ENCODE results near the gene TTYH2.
A peak's percentile ranks its signal among the peaks of the same experiment; 100 is the strongest.
"Not testable (repeated sequence)": the region's sequence is repeated elsewhere in the genome, so short reads cannot be mapped to it uniquely, and the experiment has no call there.

Gene TTYH2

DNA sequence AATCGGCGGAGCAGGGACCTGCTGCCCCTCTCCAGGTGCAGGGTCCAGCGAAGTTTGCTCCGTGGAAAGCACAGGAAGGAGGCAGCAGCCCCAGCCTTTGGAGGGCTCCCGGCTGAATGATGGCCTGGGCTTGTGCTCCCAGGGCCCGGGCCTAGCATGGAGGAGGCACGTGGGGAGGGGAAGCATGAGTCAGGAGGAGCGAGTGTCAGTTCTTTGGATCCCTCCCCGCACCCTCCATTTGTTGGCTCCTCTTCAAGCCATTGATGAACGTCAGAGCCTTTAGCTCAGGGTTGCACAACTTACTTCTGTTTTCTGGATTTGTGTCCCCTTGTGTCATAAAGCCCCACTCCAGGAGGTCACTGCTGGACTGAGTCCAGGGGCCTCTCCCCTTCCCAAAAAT, 25.8 kb downstream of the TTYH2 start:
- DNase-seq = peak in 1 of 2 donors; percentile 63

GRCh38 chr17:74240618-74241205, 27.3 kb downstream of the TTYH2 start:
- no peak for DNase-seq

- peak in 1 of 2 donors; percentile 3 for DNase-seq
These were observed 28.1 kb downstream of the TTYH2 start for GRCh38 chr17:74241431-74241830.

DNA sequence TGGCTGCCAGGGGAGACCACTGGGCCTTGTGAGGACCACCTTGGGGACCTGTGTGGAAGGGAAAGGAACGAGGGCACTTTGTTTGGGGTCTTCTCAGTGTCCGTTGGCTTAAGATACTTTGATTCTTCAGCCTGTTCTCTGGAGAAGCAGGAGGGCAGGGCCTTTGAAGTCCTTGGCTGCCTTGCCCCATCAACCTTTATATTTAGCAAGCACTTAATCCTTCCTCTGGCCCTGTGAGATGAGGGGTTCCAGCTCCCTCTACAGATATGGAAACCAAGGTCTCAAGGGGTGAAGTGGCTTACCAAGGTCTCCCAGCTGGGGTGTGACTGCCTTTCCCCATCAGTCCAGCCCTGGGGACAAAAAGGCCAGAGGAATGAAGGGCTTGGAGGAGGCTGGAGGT, 28.5 kb downstream of the TTYH2 start:
- DNase-seq = no peak

DNA sequence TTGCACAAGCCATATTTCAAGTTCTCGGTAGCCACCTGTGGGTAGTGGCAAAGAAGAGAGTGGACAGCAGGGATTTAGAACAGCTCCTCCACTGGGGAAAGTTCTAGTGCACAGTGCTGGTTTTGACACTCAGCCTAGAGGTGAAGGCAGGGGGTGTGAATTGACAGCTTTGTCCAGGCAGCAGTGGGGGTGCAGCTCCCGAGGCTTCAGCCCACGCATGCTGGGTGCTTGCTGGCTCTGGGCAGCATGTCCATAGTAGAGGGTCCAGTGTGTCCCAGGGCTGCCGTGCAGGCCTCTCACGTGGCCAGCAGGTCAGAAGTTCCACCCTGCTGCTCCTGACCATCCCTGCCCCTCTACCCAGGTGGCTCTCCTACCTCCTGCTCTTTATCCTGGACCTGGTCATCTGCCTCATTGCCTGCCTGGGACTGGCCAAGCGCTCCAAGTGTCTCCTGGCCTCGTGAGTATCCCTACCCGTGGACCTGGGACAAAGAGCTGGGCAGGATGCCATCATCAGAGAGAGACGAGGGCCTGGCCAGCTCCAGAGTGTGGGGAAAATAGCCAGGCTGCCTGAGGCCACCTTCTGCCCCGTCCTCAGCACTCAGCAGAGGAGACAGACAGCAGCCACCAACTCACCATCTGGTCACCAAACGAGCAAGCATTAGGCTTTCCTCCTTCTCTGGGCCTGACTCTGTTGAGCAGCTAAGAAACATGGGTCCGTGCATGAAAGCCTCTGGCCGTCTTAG, 29.8 kb downstream of the TTYH2 start:
- no peak for DNase-seq

- no peak for DNase-seq
These were observed 30.8 kb downstream of the TTYH2 start for GRCh38 chr17:74244128-74244527.

- DNase-seq = no peak
These were observed 31.2 kb downstream of the TTYH2 start for GRCh38 chr17:74244548-74244947.

- no peak for DNase-seq
These were observed 31.9 kb downstream of the TTYH2 start for GRCh38 chr17:74245145-74245831.

DNA sequence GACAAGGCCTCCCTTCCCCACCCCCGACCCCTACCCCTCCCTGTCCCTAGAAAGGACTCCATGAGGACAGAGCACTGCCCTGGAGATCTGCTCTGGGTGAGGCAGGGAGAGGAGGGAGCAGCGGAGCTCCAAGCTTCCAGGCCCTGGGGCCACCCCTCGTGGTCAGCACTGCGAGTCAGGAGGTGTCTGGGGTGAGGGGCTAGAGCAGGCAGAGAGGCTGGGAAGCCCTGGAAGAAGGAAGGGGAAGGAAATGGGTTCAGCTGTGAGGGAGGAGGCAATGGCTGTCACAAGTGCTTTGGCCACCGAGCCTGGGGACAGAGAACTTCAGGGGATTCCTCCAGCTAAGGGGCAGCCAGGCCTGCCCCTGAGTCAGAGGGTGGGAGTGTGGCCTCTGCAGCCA, 32.5 kb downstream of the TTYH2 start:
- no peak for DNase-seq

DNA sequence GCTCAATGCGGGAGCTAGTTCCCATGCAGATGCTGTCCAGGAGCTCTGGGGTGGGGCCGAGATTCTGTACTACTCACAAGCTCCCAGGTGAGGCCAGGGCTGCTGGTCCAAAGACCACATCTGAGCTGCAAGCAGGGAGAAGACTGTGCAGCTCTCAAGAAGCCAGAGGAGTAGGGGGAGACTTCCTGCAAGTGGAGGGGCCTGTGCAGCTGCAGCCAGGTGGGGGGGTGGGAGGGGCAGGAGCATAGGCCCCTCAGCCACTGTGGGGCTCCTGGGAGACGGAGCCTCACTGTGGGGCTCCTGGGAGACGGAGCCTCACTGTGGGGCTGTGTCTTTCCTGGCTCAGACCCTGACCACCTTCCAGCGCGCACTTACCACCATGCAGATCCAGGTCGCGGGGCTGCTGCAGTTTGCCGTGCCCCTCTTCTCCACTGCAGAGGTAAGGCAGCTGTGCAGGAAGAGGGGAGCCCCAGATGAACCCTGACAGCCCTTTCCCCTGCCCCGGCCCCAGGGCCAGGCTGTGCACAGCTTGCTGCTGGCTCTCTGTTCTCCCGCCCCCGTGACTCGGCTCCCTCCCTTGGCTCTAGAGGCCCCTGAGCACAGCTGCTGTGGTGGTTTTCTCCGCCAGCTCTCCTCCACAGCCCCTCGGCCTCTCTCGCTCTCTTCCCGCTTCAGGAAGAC, 36.4 kb downstream of the TTYH2 start:
- DNase-seq = no peak

GRCh38 chr17:74250324-74250995, 37.1 kb downstream of the TTYH2 start:
- no peak for DNase-seq

DNA sequence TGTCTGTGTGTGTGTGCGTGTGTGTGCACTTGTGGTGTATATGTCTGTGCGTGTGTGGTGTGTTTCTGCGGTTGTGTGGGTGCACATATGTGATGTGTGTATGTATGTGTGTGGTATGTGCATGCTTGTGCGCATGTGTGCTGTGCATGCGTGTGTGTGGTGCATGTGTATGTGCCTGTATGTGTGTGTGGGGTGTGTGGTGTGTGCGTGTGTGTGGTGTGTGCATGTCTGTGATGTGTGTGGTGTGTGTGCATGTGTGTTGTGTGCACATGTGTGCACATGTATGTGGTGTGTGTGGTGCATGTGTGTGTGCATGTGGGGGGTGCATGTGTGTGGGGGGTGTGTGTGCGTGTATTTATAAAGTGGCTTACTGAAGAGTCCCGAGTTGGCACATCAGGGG, 37.7 kb downstream of the TTYH2 start:
- DNase-seq = no peak

DNA sequence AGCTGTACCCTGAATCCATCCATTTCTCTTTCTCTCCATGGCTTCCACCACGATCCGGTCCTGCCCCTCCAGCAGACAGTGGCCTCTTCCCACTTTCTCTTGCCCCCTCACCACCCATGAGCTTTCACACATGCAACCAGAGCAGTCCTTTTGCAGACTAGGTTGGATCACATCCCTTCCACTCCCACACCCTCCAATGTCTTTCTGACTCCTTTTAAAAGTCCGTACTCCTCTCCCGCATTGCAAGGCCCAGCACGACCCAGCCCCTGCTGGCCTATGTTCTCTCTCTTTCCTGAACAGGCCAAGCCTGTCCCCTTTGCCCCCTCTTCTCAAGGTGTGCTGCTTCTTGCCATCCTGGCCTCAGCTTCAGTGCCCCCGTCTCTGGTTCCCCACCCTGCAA, 38.2 kb downstream of the TTYH2 start:
- no peak for DNase-seq

- DNase-seq = no peak
These were observed 38.8 kb downstream of the TTYH2 start for GRCh38 chr17:74252211-74252610.

DNA sequence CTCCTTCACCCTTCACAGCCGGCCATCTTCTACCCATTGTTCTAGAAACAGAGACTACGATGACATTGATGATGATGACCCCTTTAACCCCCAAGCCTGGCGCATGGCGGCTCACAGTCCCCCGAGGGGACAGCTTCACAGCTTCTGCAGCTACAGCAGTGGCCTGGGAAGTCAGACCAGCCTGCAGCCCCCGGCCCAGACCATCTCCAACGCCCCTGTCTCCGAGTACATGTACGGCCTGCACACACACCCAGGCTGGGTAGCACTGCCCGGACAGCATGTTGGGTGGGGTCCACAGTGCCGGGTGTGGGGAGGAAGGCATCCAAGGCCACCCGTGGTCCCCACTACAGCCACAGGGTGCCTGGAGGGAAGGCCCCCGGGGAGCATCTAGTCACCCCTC, 39.7 kb downstream of the TTYH2 start:
- DNase-seq = no peak

GRCh38 chr17:74257311-74257710, 43.9 kb downstream of the TTYH2 start:
- DNase-seq = no peak

GRCh38 chr17:74259667-74260524, 46.5 kb downstream of the TTYH2 start:
- DNase-seq = no peak

- no peak for DNase-seq
These were observed 47.1 kb downstream of the TTYH2 start for GRCh38 chr17:74260525-74260850.

GRCh38 chr17:74262601-74263000, 49.2 kb downstream of the TTYH2 start:
- no peak for DNase-seq

- not testable (repeated sequence) for DNase-seq
These were observed 53.7 kb downstream of the TTYH2 start for GRCh38 chr17:74267054-74267453.

DNA sequence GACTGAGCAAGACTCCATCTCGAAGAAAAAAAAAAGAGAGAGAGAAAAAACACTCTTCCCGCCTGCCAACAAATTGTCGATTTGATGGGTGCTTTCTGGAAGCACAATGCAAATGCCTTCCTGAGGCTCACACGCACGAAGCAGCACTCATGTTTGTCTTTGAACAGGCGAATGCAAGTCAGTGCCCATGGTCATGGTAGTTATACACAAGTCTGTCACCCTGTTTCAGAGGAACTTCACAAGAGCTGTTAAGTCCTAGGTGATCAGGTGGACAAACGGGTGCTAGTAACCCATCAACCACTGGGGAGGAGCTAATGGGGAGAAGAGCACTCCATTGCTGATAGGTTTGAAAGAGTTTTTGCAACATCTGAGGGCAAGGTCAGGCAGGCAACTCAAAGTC, 54.2 kb downstream of the TTYH2 start:
- no peak for DNase-seq

GRCh38 chr17:74267987-74268499, 54.7 kb downstream of the TTYH2 start:
- no peak for DNase-seq

Data from CD4-positive, alpha-beta T cell treated with Interferon alpha-2 for 1 hour (primary cell).